ENCODE data around the gene SRGAP3.
A peak's percentile ranks its signal among the peaks of the same experiment; 100 is the strongest.

The SRGAP3 gene

GRCh38 chr3:9008550-9009255 lies 240.7 kb downstream of the SRGAP3 start:
- DNase-seq = peak; percentile 56

GRCh38 chr3:9007928-9008327 lies 241.5 kb downstream of the SRGAP3 start:
- peak; percentile 49 for DNase-seq

GRCh38 chr3:9007213-9007612 lies 242.2 kb downstream of the SRGAP3 start:
- DNase-seq = no peak

GRCh38 chr3:9000041-9000440 lies 249.4 kb downstream of the SRGAP3 start:
- no peak for DNase-seq

- DNase-seq = no peak
These were observed 252.3 kb downstream of the SRGAP3 start for GRCh38 chr3:8997151-8997550.

- DNase-seq = peak; percentile 49
These were observed 252.7 kb downstream of the SRGAP3 start for GRCh38 chr3:8996681-8997121.

GRCh38 chr3:8996216-8996615 lies 253.2 kb downstream of the SRGAP3 start:
- no peak for DNase-seq

GRCh38 chr3:8994226-8994625 lies 255.2 kb downstream of the SRGAP3 start:
- DNase-seq = no peak

GRCh38 chr3:8993331-8993730 lies 256.1 kb downstream of the SRGAP3 start:
- no peak for DNase-seq

GRCh38 chr3:8992854-8993253 lies 256.6 kb downstream of the SRGAP3 start:
- DNase-seq = no peak

GRCh38 chr3:8992199-8992598 lies 257.2 kb downstream of the SRGAP3 start:
- no peak for DNase-seq

- DNase-seq = peak; percentile 93
These were observed 258.9 kb downstream of the SRGAP3 start for GRCh38 chr3:8990266-8991215.

GRCh38 chr3:8988791-8989558 lies 260.5 kb downstream of the SRGAP3 start:
- peak; percentile 53 for DNase-seq

GRCh38 chr3:8988384-8988655 lies 261.1 kb downstream of the SRGAP3 start:
- no peak for DNase-seq

- peak; percentile 63 for DNase-seq
These were observed 261.6 kb downstream of the SRGAP3 start for GRCh38 chr3:8987645-8988383.

GRCh38 chr3:8987226-8987625 lies 262.2 kb downstream of the SRGAP3 start:
- no peak for DNase-seq

- no peak for DNase-seq
These were observed 262.7 kb downstream of the SRGAP3 start for GRCh38 chr3:8986741-8987140.

- DNase-seq = no peak
These were observed 263.6 kb downstream of the SRGAP3 start for GRCh38 chr3:8985876-8986275.

GRCh38 chr3:8985411-8985831 lies 264.0 kb downstream of the SRGAP3 start:
- no peak for DNase-seq

GRCh38 chr3:8984526-8984925 lies 264.9 kb downstream of the SRGAP3 start:
- no peak for DNase-seq

GRCh38 chr3:8984081-8984480 lies 265.4 kb downstream of the SRGAP3 start:
- DNase-seq = no peak

- no peak for DNase-seq
These were observed 265.9 kb downstream of the SRGAP3 start for GRCh38 chr3:8983591-8983990.

GRCh38 chr3:8983026-8983425 lies 266.4 kb downstream of the SRGAP3 start:
- no peak for DNase-seq
